Natural killer cell (primary cell): ENCODE results near the gene ANGEL1. TPM values are rescaled to one million over a fixed set of nuclear protein-coding genes. Genes with fewer than 3 reads are reported as not detected.
A peak's percentile ranks its signal among the peaks of the same experiment; 100 is the strongest.

Experiments
- ATAC-seq, 3 donors: fragments of 150-1000 bp in 2 of 3; fragments of 200-7000 bp in 1 of 3; cut with Tn5 transposase; 1 replicate in 1 of 3; 2 replicates in 2 of 3; pipeline ENCODE4 v1.10.0; 2021; ENCODE audit warnings: mild to moderate bottlenecking in 2 of 3, moderate library complexity in 2 of 3
- DNase-seq, 2 donors: peaks; one replicate each; pipeline versions ENCODE4 v3.0.0 to v3.0.0-alpha.2; 2013 to 2021; ENCODE audit warnings: mixed read lengths in 1 of 2
- H3K27ac ChIP-seq: one replicate; pipeline ENCODE4 v1.5.1; 2013; ENCODE audit warnings: mild to moderate bottlenecking, low read length
- H3K27me3 ChIP-seq: one replicate; pipeline ENCODE4 v1.6.1; 2013; ENCODE audit warnings: low read length; ENCODE audit not compliant: control insufficient read depth, insufficient read depth
- H3K36me3 ChIP-seq: one replicate; pipeline ENCODE4 v1.6.1; 2013; ENCODE audit warnings: low read length; ENCODE audit not compliant: control insufficient read depth, insufficient read depth
- H3K4me1 ChIP-seq: one replicate; pipeline ENCODE4 v1.6.1; 2013; ENCODE audit warnings: low read length; ENCODE audit not compliant: control insufficient read depth, insufficient read depth
- H3K4me3 ChIP-seq: one replicate; pipeline ENCODE4 v1.5.1; 2013; ENCODE audit warnings: low read length
- H3K9me3 ChIP-seq: one replicate; pipeline ENCODE4 v1.6.1; 2013; ENCODE audit warnings: low read length; ENCODE audit not compliant: control insufficient read depth, insufficient read depth
- H3K27ac Mint-ChIP-seq, 2 donors: one replicate each; pipeline ENCODE4 v1.8.0; 2022; ENCODE audit warnings: mild to moderate bottlenecking in 2 of 2, mixed read lengths in 2 of 2, moderate library complexity in 1 of 2
- H3K27me3 Mint-ChIP-seq, 2 donors: one replicate each; pipeline ENCODE4 v1.8.0; 2022; ENCODE audit warnings: low read depth in 2 of 2, mixed read lengths in 2 of 2
- H3K36me3 Mint-ChIP-seq: one replicate; pipeline ENCODE4 v1.8.0; 2022; ENCODE audit warnings: mixed read lengths
- H3K4me1 Mint-ChIP-seq, 2 donors: one replicate each; pipeline ENCODE4 v1.8.0; 2022; ENCODE audit warnings: mixed read lengths in 2 of 2
- H3K4me3 Mint-ChIP-seq: one replicate; pipeline ENCODE4 v1.8.0; 2022; ENCODE audit warnings: mild to moderate bottlenecking, moderate library complexity, mixed read lengths
- H3K9me3 Mint-ChIP-seq, 2 donors: one replicate each; pipeline ENCODE4 v1.8.0; 2022; ENCODE audit warnings: mixed read lengths in 2 of 2
- WGBS: methylation state at CpG from one replicate; pipeline ENCODE4 v1.1.7; 2013; ENCODE audit warnings: missing lambda C conversion rate; ENCODE audit not compliant: insufficient coverage; 5-methylcytosine and 5-hydroxymethylcytosine counted together
- intact Hi-C: fragments of 100-400 bp; cut with micrococcal nuclease; formaldehyde crosslinking; loops from one replicate; pipeline ENCODE4 v1.14.2; 2022
- total RNA-seq, 4 donors: library from RNA; stranded (reverse); fragments of 120-200 nt in 1 of 4; gene quantifications; one replicate each; pipeline versions ENCODE4 v1.2.3 to v1.2.4, GENCODE V29; 2013 to 2022
- TF ChIP-seq, protein P1 (sequence below): fragments of 200-600 bp; IDR thresholded peaks from one replicate; pipeline ENCODE4 v1.8.0; 2022; ENCODE audit warnings: antibody characterized with exemption

Gene ANGEL1, protein sequence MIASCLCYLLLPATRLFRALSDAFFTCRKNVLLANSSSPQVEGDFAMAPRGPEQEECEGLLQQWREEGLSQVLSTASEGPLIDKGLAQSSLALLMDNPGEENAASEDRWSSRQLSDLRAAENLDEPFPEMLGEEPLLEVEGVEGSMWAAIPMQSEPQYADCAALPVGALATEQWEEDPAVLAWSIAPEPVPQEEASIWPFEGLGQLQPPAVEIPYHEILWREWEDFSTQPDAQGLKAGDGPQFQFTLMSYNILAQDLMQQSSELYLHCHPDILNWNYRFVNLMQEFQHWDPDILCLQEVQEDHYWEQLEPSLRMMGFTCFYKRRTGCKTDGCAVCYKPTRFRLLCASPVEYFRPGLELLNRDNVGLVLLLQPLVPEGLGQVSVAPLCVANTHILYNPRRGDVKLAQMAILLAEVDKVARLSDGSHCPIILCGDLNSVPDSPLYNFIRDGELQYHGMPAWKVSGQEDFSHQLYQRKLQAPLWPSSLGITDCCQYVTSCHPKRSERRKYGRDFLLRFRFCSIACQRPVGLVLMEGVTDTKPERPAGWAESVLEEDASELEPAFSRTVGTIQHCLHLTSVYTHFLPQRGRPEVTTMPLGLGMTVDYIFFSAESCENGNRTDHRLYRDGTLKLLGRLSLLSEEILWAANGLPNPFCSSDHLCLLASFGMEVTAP
- total RNA-seq: 10 to 100 TPM; 12.2 to 20.2 (median 17.2) TPM
- total RNA-seq (2013): 15.5 TPM

DNA sequence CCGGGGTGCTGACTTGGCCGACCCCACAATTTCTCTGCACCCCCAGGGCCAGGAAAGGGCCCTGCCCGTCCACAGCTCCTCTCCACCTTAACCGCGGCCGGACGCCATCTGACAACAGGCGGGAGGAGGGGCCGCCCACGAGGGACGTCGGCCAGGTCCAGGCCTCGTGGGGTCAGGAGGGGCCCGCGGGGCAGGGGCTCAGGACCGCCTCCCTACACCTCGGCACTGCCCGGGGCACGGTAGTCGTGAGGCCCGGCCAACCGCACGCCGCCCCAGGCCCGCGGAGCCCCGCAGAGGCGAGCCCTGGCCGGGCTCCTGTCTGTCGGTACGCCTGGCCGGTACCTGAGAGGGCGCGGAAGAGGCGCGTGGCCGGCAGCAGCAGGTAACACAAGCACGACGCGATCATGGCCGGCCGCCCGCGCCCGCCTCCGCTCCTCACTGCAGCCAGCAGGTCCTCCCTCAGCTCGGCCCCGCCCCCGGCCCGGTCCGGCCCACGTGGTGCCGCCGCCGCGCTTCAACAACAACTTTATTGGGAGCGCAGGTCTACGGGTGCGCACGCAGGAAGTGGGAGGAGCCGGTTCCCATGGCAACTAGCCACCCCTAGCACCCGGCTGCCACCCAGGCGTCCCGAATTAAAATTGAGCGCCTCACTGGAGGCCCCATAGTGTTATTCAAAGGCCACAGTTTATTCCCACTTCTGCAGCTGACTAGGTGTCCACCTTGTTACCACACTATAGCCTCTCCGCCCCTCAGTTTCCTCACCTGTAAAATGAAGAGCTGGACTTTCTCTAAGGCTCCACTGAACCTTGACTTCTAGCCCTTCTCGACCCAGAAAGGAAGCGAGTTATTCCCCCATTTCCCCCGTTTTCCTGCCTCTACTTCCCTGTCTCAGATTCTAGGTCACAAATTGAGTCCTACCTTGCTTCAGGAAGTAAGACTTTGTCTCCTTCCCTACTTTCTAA, at the start of gene ANGEL1:
Gene ANGEL1 (minus strand): TSS at position 461 of the 962 bp plus-strand sequence. CDS start 55 bp downstream, at position 406.
- no peaks in the 10 kb centered on the region for H3K9me3 ChIP-seq
- 2% methylated on average over 69 of the region's 69 CpGs for WGBS
- Mint-ChIP-seq H3K36me3 (no peaks in the 10 kb centered on the region), H3K4me3 (peak within 1 kb of the TSS; percentile 90), H3K27ac (peak within 1 kb of the TSS; percentile 88 to 95), H3K4me1 (peaks cover 25 to 30% of the 10 kb centered on the region in 2 donors), H3K9me3 (no peaks in the 10 kb centered on the region), H3K27me3 (no peaks in the 10 kb centered on the region)
- H3K27ac ChIP-seq: peak within 1 kb of the TSS; percentile 86
- ATAC-seq: peak; percentile 92 to 98 (median 94)
- TF ChIP-seq, protein P1, sequence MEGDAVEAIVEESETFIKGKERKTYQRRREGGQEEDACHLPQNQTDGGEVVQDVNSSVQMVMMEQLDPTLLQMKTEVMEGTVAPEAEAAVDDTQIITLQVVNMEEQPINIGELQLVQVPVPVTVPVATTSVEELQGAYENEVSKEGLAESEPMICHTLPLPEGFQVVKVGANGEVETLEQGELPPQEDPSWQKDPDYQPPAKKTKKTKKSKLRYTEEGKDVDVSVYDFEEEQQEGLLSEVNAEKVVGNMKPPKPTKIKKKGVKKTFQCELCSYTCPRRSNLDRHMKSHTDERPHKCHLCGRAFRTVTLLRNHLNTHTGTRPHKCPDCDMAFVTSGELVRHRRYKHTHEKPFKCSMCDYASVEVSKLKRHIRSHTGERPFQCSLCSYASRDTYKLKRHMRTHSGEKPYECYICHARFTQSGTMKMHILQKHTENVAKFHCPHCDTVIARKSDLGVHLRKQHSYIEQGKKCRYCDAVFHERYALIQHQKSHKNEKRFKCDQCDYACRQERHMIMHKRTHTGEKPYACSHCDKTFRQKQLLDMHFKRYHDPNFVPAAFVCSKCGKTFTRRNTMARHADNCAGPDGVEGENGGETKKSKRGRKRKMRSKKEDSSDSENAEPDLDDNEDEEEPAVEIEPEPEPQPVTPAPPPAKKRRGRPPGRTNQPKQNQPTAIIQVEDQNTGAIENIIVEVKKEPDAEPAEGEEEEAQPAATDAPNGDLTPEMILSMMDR: no peak
- H3K27me3 ChIP-seq: no peaks in the 10 kb centered on the region
- intact Hi-C loops: loop anchor here (2.0 kb wide), 1 partner anchor 44 kb away; no protein-coding TSS in a partner anchor
- H3K4me3 ChIP-seq: peak within 1 kb of the TSS; percentile 65
- DNase-seq: peak; percentile 98 to 99
- H3K4me1 ChIP-seq: peaks cover 21% of the 10 kb centered on the region
- H3K36me3 ChIP-seq: peaks cover 7% of the 10 kb centered on the region

DNA sequence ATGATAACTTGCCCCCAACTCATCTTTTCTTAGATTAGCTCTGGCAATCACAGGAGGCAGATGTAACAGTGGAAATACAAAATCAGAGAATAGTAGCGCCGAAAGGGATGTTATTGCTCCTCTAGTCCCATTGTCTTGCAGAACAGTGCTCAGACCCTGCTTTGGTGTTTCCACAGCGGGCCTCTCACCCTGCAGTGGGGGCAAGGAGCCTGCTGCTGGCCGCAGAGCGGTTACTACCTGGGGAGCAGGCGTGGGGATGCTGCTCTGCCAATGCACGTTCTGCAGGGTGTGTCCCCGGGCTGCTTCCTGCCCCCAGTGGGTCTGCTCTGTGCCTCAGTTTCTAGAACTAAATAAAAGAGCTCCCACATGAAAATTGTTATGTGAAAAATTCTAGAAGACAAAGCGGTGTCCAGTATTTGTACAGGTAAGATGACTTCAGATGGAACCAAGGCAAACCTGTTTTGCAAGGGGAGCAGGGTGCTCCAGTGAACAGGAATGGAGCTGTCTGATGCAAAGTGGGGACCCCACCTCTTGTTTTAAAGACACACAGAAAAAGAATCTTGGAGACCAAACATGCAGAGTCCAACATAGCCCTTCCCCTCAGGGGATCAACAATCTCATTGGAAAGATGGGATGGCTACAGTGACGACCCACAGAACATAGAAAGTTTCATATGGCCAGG, 49.0 kb upstream of the ANGEL1 start:
- WGBS: 88% methylated on average over 10 of the region's 10 CpGs
- no peaks in the 10 kb centered on the region for H3K36me3 ChIP-seq
- H3K27ac ChIP-seq: no peak overlapping the region
- no peaks in the 10 kb centered on the region for H3K9me3 ChIP-seq
- Mint-ChIP-seq H3K27ac (no peak overlapping the region), H3K4me1 (peaks cover 0 to 5% of the 10 kb centered on the region in 2 donors), H3K4me3 (no peak overlapping the region), H3K36me3 (no peaks in the 10 kb centered on the region), H3K9me3 (no peaks in the 10 kb centered on the region), H3K27me3 (peaks cover 9 to 16% of the 10 kb centered on the region in 2 donors)
- ATAC-seq (no peak), DNase-seq (no peak)
- H3K27me3 ChIP-seq: no peaks in the 10 kb centered on the region
- TF ChIP-seq, protein P1: no peak
- intact Hi-C loops: no loop called here
- peaks cover 8% of the 10 kb centered on the region for H3K4me1 ChIP-seq
- H3K4me3 ChIP-seq: no peak overlapping the region

DNA sequence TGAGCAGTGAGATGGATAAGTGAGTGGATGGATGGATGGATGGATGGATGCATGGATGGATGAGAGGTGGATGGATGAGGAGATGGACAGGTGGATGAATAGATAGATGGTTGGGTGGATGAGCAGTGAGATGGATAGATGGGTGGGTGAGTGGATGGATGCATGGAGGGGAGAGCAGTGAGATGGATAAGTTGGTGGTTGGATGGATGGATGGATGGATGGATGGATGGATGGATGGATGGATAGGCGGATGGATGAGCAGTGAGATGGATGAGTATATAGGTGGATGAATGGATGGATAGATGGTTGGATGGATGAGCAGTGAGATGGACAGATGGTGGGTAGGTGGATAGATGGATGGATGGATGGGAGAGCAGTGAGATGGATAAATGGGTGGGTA, 44.1 kb upstream of the ANGEL1 start:
- Histone ChIP-seq H3K4me3 (no peak overlapping the region), H3K36me3 (no peaks in the 10 kb centered on the region), H3K27ac (no peak overlapping the region), H3K27me3 (no peaks in the 10 kb centered on the region), H3K4me1 (no peaks in the 10 kb centered on the region), H3K9me3 (no peaks in the 10 kb centered on the region)
- Mint-ChIP-seq H3K9me3 (no peaks in the 10 kb centered on the region), H3K27ac (no peak overlapping the region), H3K4me3 (no peak overlapping the region), H3K4me1 (no peaks in the 10 kb centered on the region), H3K27me3 (peaks cover 5 to 30% of the 10 kb centered on the region in 2 donors), H3K36me3 (no peaks in the 10 kb centered on the region)
- intact Hi-C loops: no loop called here
- ATAC-seq (no peak), DNase-seq (no peak)
- WGBS: 78% methylated on average over 1 of the region's 1 CpG
- TF ChIP-seq, protein P1: no peak
